ENCODE measurements around the gene THAP7.

THAP7 gene

DNA sequence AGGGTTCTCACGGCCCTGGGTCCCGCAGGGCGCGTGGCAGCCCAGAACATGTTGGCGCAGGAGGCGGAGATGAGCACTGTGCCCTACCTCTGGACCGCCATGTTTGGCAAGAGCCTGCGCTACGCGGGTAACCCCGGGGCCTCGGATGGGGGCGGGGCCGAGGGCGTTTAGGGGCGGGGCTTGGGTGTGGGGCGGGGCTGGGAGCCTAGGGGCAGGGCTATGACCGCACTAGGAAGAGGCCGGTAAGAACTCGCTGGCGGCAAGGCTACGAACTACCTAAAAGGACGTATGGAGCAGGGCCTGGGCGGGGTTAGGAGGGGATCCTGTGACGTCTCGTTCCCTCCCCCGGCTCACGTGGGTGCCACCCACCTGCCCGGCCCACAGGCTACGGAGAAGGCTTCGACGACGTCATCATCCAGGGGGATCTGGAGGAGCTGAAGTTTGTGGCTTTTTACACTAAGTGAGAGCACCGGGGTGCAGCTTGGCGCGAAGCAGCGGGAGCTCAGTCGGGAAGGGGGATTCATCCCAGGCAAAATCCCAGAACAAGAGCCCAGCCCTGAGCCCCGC is 22.6 kb downstream of the THAP7 start:
- no peak overlapping the region for H3K4me3 ChIP-seq (ENCODE audit: low read depth, low read length)
- no peak for DNase-seq (ENCODE audit: low read depth)
- TF ChIP-seq, protein P1, sequence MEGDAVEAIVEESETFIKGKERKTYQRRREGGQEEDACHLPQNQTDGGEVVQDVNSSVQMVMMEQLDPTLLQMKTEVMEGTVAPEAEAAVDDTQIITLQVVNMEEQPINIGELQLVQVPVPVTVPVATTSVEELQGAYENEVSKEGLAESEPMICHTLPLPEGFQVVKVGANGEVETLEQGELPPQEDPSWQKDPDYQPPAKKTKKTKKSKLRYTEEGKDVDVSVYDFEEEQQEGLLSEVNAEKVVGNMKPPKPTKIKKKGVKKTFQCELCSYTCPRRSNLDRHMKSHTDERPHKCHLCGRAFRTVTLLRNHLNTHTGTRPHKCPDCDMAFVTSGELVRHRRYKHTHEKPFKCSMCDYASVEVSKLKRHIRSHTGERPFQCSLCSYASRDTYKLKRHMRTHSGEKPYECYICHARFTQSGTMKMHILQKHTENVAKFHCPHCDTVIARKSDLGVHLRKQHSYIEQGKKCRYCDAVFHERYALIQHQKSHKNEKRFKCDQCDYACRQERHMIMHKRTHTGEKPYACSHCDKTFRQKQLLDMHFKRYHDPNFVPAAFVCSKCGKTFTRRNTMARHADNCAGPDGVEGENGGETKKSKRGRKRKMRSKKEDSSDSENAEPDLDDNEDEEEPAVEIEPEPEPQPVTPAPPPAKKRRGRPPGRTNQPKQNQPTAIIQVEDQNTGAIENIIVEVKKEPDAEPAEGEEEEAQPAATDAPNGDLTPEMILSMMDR (IDR thresholded peaks at IDR 0.05; ENCODE audit: low read depth, low read length, missing control alignments): no peak

DNA sequence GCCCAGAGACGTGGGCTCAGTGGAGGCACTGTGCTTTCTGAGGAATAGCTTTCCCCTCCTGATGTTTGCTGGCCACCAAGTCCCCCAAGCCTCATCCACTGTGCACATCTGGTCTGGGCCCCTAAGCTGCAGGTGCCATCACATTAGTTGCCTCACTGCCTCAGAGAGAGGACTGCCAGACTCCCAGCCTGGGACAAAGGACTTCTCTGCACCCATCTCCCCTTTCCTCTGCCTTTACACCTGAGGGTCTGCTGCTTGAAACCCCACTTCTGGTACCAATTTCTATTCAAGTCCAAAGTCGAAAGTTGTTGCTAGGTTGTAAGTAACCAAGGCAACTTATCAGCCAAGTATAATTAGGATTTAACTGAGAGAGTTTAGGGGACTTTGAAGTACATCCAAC is 23.5 kb downstream of the THAP7 start:
- H3K4me3 ChIP-seq (ENCODE audit: low read depth, low read length): no peak overlapping the region
- TF ChIP-seq, protein P1 (IDR thresholded peaks at IDR 0.05; ENCODE audit: low read depth, low read length, missing control alignments): no peak
- no peak for DNase-seq (ENCODE audit: low read depth)

DNA sequence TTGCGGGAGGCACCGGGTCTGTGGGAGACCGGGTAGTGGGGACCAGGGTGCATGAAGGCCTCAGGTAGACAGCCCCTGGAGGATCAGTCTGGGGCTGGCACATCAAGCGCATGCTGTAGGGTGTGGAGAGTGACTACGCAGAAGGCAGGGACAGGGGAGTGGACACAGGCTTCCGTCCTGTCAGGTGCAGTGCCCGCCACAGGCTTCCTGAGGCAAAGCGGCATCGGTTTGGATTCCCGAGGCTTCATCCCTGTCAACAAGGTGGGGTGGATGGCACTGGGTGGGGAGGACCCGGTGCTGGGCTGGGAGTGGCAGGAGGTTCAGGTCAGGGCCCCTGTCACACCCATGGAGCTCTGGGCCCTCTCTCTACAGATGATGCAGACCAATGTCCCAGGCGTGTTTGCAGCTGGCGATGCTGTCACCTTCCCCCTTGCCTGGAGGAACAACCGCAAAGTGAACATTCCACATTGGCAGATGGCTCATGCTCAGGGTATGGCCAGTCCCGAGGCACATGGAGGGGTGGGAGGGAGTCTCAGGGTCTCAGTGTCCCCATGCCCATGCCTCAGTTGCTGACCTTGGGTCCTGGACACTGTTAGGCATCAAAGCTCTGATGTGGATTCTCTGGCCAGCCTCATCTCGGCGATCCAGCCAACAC is 24.3 kb downstream of the THAP7 start:
- TF ChIP-seq, protein P1 (IDR thresholded peaks at IDR 0.05; ENCODE audit: low read depth, low read length, missing control alignments): no peak
- H3K4me3 ChIP-seq (ENCODE audit: low read depth, low read length): no peak overlapping the region
- no peak for DNase-seq (ENCODE audit: low read depth)

DNA sequence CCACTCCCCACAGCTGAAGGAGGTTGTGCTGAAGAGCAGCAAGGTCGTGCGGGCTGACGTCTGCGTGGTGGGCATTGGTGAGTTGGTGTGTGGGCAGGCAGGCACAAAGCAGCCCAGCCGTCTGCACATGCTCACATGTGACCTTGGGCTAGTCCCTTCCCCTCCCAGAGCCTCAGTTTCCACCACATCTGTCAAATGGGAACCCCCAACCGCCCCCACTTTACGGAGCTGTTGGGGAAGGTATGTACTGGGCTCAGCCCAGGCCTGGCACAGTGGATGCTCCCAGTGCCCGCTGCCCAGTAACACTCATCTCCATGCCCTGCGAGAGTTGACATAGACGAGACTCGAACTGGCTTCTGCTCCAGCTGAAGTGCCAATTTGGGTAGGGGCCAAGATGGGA is 24.9 kb downstream of the THAP7 start:
- TF ChIP-seq, protein P1 (IDR thresholded peaks at IDR 0.05; ENCODE audit: low read depth, low read length, missing control alignments): no peak
- no peak overlapping the region for H3K4me3 ChIP-seq (ENCODE audit: low read depth, low read length)
- no peak for DNase-seq (ENCODE audit: low read depth)

DNA sequence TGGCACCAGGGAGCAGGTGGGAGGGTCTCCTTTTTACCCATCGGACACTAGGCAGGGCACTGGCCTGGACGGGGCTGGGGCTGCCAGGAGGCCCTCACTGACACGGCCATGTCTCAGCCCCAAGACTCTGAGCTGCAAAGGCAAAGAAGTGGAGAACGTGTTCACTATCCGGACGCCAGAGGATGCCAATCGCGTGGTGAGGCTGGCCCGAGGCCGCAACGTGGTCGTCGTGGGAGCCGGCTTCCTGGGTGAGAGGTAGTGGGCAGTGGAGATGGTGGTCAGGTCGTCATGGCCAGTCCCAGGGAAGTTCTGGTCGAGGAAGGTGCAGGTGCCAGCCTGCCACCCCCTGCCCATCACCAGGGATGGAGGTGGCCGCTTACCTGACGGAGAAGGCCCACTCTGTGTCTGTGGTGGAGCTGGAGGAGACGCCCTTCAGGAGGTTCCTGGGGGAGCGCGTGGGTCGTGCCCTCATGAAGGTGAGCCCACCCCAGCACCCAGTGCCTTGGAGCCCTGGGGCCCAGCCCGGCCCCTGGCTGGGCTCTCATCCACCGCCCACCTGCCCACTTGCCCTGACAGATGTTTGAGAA is 25.5 kb downstream of the THAP7 start:
- no peak for DNase-seq (ENCODE audit: low read depth)
- TF ChIP-seq, protein P1 (IDR thresholded peaks at IDR 0.05; ENCODE audit: low read depth, low read length, missing control alignments): no peak
- H3K4me3 ChIP-seq (ENCODE audit: low read depth, low read length): no peak overlapping the region

DNA sequence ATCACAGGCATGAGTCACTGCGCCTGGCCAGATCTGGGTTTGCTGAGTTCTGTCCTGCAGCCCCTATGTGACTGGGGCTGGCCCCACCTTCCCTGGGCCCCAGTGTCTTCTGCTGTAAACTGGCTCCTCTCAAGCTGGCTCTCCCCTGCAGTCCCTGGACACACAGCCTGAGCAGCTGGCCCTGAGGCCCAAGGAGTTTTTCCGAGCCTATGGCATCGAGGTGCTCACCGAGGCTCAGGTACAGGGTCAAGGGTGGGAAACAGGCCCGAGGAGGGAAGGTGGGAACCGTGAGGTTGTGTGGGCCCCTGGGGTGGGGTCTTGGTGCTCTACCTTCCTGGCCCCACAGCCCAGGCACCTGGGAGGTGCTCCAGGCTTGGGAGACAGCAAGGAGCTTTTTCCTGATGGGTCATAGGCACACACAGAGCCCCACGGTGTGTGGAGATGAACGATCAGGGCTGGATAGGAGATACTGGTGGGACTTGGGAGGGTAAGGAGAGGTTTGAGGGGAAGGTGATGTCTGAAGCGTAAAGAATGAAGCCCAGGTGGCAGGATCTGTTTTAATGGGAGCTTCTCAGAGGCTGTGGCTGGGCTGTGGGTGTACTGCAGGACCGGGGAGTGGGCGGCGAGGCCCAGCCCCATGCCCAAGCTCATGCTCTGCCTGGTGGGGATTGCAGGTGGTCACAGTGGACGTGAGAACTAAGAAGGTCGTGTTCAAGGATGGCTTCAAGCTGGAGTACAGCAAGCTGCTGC is 26.2 kb downstream of the THAP7 start:
- TF ChIP-seq, protein P1 (IDR thresholded peaks at IDR 0.05; ENCODE audit: low read depth, low read length, missing control alignments): no peak
- no peak for DNase-seq (ENCODE audit: low read depth)
- no peak overlapping the region for H3K4me3 ChIP-seq (ENCODE audit: low read depth, low read length)
